GM18517 (cell line): ENCODE results near the gene IGSF9.

ENCODE experiments used
- ATAC-seq: cut with Tn5 transposase; IDR thresholded peaks from one replicate; pipeline ENCODE4 v1.9.1; 2021; ENCODE audit warnings: mild to moderate bottlenecking, moderate library complexity; ENCODE audit not compliant: unreplicated experiment

Gene IGSF9

DNA sequence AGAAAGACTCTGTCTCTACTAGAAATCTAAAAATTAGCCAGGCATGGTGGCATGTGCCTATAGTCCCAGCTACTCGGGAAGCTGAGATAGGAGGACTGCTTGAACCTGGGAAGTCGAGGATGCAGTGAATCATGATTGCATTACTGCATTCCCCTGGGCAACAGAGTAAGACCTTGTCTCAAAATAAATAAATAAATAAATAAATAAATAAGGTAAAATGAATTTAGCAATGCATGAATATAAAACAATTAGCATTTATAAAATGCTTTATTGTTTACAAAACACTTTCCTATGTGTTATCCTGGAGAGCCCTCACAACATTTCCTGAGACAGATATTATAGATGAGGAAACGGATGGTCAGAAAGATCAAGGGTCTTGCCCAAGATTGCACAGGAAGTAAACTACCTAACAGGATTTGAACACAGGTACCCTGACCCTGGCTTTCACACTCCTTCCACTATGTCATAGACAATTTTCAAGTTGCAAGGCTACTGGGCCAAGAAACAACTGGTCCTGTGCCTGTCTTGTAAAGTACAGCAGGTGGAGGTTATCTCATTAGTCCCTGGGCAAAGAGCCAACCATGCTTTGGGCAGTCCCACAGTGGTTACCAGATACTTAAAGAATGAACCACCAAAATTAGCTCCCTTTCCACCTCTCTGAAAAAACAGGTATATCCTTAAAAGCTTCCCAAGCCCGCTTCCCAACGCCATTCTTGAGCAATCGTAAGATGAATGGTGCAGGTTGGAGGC lies 67.5 kb downstream of the IGSF9 start:
- ATAC-seq = no peak
